Spleen (tissue), 11 donors: ENCODE measurements around the gene ANKRD13A. TPM values are rescaled to one million over a fixed set of nuclear protein-coding genes. Genes with fewer than 3 reads are reported as not detected.
A peak's percentile ranks its signal among the peaks of the same experiment; 100 is the strongest.

Experiments used
- DNase-seq: peaks from one replicate; pipeline ENCODE4 v3.0.0-alpha.2; 2020
- H3K27ac ChIP-seq, 8 donors: fragments of 200-600 bp; sonication (generic) in 7 of 8; 1 replicate in 4 of 8; 2 replicates in 4 of 8; pipeline versions ENCODE4 v1.5.0 to v1.8.0; 2016 to 2021; ENCODE audit warnings: inconsistent platforms in 4 of 8, mild to moderate bottlenecking in 4 of 8, moderate library complexity in 1 of 8
- H3K27me3 ChIP-seq, 7 donors: fragments of 200-600 bp; sonication (generic) in 6 of 7; replicated peaks in 1 of 7; 1 replicate in 4 of 7; 2 replicates in 3 of 7; pipeline versions ENCODE4 v1.5.0 to v1.8.0; 2016 to 2021; ENCODE audit warnings: inconsistent platforms in 3 of 7, mild to moderate bottlenecking in 1 of 7
- H3K36me3 ChIP-seq, 6 donors: fragments of 200-600 bp; sonication (generic) in 5 of 6; 1 replicate in 4 of 6; 2 replicates in 2 of 6; pipeline versions ENCODE4 v1.5.0 to v1.8.0; 2016 to 2021; ENCODE audit warnings: inconsistent platforms in 2 of 6
- H3K4me1 ChIP-seq, 6 donors: fragments of 200-600 bp; sonication (generic) in 5 of 6; 1 replicate in 3 of 6; 2 replicates in 3 of 6; pipeline versions ENCODE4 v1.5.0 to v1.8.0; 2016 to 2021; ENCODE audit warnings: inconsistent platforms in 3 of 6
- H3K4me3 ChIP-seq, 8 donors: fragments of 200-600 bp; sonication (generic) in 7 of 8; 1 replicate in 4 of 8; 2 replicates in 4 of 8; pipeline versions ENCODE4 v1.5.0 to v1.8.0; 2016 to 2021; ENCODE audit warnings: inconsistent platforms in 4 of 8, mild to moderate bottlenecking in 4 of 8, moderate library complexity in 2 of 8
- H3K9me3 ChIP-seq, 8 donors: fragments of 200-600 bp; sonication (generic) in 7 of 8; 1 replicate in 4 of 8; 2 replicates in 4 of 8; pipeline versions ENCODE4 v1.5.0 to v1.8.0; 2016 to 2021; ENCODE audit warnings: inconsistent platforms in 4 of 8
- POLR2A ChIP-seq, 3 donors: fragments of 450-650 bp; IDR thresholded peaks; one replicate each; pipeline ENCODE4 v1.5.1; 2017; ENCODE audit warnings: antibody characterized with exemption in 3 of 3, mild to moderate bottlenecking in 1 of 3
- POLR2AphosphoS5 ChIP-seq, 3 donors: sonication (generic); formaldehyde crosslinking; IDR thresholded peaks; one replicate each; pipeline ENCODE4 v1.5.1; 2017; ENCODE audit warnings: antibody characterized with exemption in 3 of 3
- WGBS, 5 donors: extraction: QIAGEN DNeasy Blood & Tissue Kit in 3 of 5; methylation state at CpG; one replicate each; pipeline versions ENCODE4 v1.1.5 to v1.1.7; 2013 to 2018; 5-methylcytosine and 5-hydroxymethylcytosine counted together
- intact Hi-C: fragments of 100-400 bp; cut with DNase I; formaldehyde crosslinking; loops from one replicate; pipeline ENCODE4 v1.15.0; 2023; ENCODE audit warnings: low total_unique reads
- polyA plus RNA-seq, 3 donors: library from polyadenylated mRNA; stranded (reverse); fragments of 200-250 nt; gene quantifications; one replicate each; pipeline ENCODE4 v1.2.1, GENCODE V29; 2013
- total RNA-seq, 7 donors: library from RNA; depleted of rRNA in 3 of 7; stranded (reverse); fragments of >200 nt in 3 of 7; fragmentation: NEBNext Ultra II Directional in 4 of 7; extraction: Animal tissue kit (Norgen Biotek cat#: 25700) in 4 of 7; gene quantifications; one replicate each; pipeline versions ENCODE4 v1.1.0 to v1.2.1, GENCODE V29; 2016 to 2021
- TF ChIP-seq, protein P1 (sequence below), 11 experiments: fragments of 200-600 bp in 7 of 11; fragments of 450-650 bp in 4 of 11; sonication (generic) in 4 of 11; IDR thresholded peaks in 8 of 11; conservative IDR thresholded peaks in 3 of 11; 1 replicate in 7 of 11; 2 replicates in 4 of 11; pipeline versions ENCODE4 v1.4.0 to v1.8.0; 2016 to 2021; ENCODE audit warnings: antibody characterized with exemption in 11 of 11, inconsistent platforms in 4 of 11, mild to moderate bottlenecking in 1 of 11
- donor health status: healthy with polysubstance abuse.
- donor health status: DM: no; HTN: no; CAD: no; lungs with moderate emphysema.
- donor health status: DM: no; HTN: no; CAD: no.
- donor health status: Bipolar disorder and iron deficiency.
- donor health status: healthy.
- donor health status: DM: no; HTN: no; CAD: no.
- donor health status: DM: yes; HTN: yes; CAD: no.

The ANKRD13A gene
- total and polyA plus RNA-seq, 10 donors: 32.9 to 134 (median 93.7) TPM

DNA sequence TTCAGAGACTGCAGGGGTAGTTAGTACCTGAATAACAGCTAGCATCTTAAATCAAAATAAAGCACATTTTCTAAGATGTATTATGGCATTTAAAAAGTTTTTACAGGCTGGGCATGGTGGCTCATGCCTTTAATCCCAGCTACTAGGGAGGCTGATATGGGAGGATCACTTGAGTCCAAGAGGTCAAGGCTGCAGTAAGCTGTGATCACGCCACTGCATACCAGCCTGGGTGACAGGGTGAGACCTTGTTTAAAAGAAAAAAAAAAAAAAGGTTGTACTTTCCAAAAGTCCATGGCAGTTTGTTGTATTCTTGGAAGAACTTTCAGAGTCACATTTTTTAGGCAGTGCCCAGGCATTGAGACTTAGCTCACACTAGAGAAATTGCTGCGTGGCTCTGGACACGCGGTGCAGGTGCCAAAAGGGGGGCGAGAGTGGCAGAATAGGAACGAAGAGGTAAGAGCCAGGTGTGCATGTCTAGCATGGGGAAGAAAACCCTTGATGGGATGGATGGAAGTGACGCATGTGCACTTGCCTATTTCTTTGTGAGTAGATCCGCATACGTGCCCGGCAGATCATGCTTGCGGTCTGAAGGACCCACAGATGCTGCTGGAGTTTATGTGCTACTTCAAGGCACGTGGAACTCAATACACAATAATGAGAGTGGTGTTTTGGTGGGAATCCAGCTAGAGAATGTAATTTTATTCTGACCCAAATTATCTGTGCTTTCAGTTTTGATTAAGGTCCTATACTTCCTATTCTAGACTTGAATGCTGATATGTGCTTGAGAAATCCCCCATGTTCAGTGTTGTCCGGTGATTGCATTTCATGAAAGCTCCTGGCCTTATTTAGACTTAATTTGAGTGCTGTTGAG is 11.9 kb downstream of the ANKRD13A start:
- H3K27me3 ChIP-seq: no peaks in the 10 kb centered on the region
- peak overlapping the region in 3 of 8 donors; percentile 6 to 56 (median 7) for H3K4me3 ChIP-seq
- H3K4me1 ChIP-seq: peaks cover 34 to 98% (median 78%) of the 10 kb centered on the region in 6 donors
- 58 to 76% (median 71%) methylated on average over 13 of the region's 13 CpGs for WGBS, 5 donors
- H3K36me3 ChIP-seq: peaks cover 0 to 43% (median 27%) of the 10 kb centered on the region in 6 donors
- TF ChIP-seq POLR2AphosphoS5 (IDR thresholded peaks at IDR 0.05): peak in 2 of 3 donors; percentile 17 to 59
- TF ChIP-seq POLR2A (IDR thresholded peaks at IDR 0.05): no peak
- H3K9me3 ChIP-seq: peaks cover 0 to 6% (median 0%) of the 10 kb centered on the region in 8 donors
- H3K27ac ChIP-seq: peak overlapping the region; percentile 38 to 85 (median 76)
- intact Hi-C loops: no loop called here
- DNase-seq: no peak

GRCh38 chr12:110012137-110012536 is 12.9 kb downstream of the ANKRD13A start:
- intact Hi-C loops: no loop called here
- DNase-seq: peak; percentile 89

GRCh38 chr12:110012659-110013058 is 13.4 kb downstream of the ANKRD13A start:
- H3K9me3 ChIP-seq: peaks cover 0 to under 1% (median 0%) of the 10 kb centered on the region in 8 donors
- intact Hi-C loops: no loop called here
- H3K36me3 ChIP-seq: peaks cover 0 to 59% (median 41%) of the 10 kb centered on the region in 6 donors
- TF ChIP-seq POLR2AphosphoS5 (IDR thresholded peaks at IDR 0.05): no peak
- TF ChIP-seq POLR2A (IDR thresholded peaks at IDR 0.05): no peak
- TF ChIP-seq, protein P1, sequence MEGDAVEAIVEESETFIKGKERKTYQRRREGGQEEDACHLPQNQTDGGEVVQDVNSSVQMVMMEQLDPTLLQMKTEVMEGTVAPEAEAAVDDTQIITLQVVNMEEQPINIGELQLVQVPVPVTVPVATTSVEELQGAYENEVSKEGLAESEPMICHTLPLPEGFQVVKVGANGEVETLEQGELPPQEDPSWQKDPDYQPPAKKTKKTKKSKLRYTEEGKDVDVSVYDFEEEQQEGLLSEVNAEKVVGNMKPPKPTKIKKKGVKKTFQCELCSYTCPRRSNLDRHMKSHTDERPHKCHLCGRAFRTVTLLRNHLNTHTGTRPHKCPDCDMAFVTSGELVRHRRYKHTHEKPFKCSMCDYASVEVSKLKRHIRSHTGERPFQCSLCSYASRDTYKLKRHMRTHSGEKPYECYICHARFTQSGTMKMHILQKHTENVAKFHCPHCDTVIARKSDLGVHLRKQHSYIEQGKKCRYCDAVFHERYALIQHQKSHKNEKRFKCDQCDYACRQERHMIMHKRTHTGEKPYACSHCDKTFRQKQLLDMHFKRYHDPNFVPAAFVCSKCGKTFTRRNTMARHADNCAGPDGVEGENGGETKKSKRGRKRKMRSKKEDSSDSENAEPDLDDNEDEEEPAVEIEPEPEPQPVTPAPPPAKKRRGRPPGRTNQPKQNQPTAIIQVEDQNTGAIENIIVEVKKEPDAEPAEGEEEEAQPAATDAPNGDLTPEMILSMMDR (IDR thresholded peaks at IDR 0.05 in 8 of 11, conservative IDR thresholded peaks at IDR 0.05 in 3 of 11): no peak
- H3K4me3 ChIP-seq: peak overlapping the region in 1 of 8 donors; percentile 56
- H3K4me1 ChIP-seq: peaks cover 34 to 92% (median 69%) of the 10 kb centered on the region in 6 donors
- H3K27ac ChIP-seq: peak overlapping the region; percentile 38 to 85 (median 76)
- no peaks in the 10 kb centered on the region for H3K27me3 ChIP-seq
- WGBS, 5 donors: 66 to 92% (median 78%) methylated on average over 4 of the region's 4 CpGs
- DNase-seq: no peak

More at GRCh38 chr12:110012137-110012536, 12.9 kb downstream of the ANKRD13A start:
- Histone ChIP-seq H3K4me3 (peak overlapping the region in 1 of 8 donors; percentile 56), H3K27me3 (no peaks in the 10 kb centered on the region), H3K36me3 (peaks cover 0 to 54% (median 37%) of the 10 kb centered on the region in 6 donors), H3K9me3 (peaks cover 0 to 5% (median 0%) of the 10 kb centered on the region in 8 donors), H3K27ac (peak overlapping the region; percentile 38 to 85 (median 76)), H3K4me1 (peaks cover 34 to 97% (median 73%) of the 10 kb centered on the region in 6 donors)
- 61 to 69% (median 65%) methylated on average over 6 of the region's 6 CpGs for WGBS, 5 donors
- TF ChIP-seq, protein P1 (IDR thresholded peaks at IDR 0.05 in 8 of 11, conservative IDR thresholded peaks at IDR 0.05 in 3 of 11): no peak
- TF ChIP-seq POLR2AphosphoS5 (IDR thresholded peaks at IDR 0.05) (peak in 2 of 3 donors; percentile 31 to 56), POLR2A (IDR thresholded peaks at IDR 0.05) (no peak)

- no peak for DNase-seq
- Histone ChIP-seq H3K27ac (peak overlapping the region; percentile 63 to 84 (median 74)), H3K9me3 (no peaks in the 10 kb centered on the region), H3K27me3 (no peaks in the 10 kb centered on the region), H3K4me1 (peaks cover 32 to 69% (median 49%) of the 10 kb centered on the region in 6 donors), H3K4me3 (peak overlapping the region in 1 of 8 donors; percentile 12), H3K36me3 (peaks cover 4 to 84% (median 66%) of the 10 kb centered on the region in 6 donors)
- TF ChIP-seq, protein P1 (IDR thresholded peaks at IDR 0.05 in 8 of 11, conservative IDR thresholded peaks at IDR 0.05 in 3 of 11): peak in 7 of 11 experiments; percentile 14 to 49 (median 28)
- TF ChIP-seq POLR2AphosphoS5 (IDR thresholded peaks at IDR 0.05): no peak
- no peak for TF ChIP-seq POLR2A (IDR thresholded peaks at IDR 0.05)
- WGBS, 5 donors: 0 to 20% (median 5%) methylated on average over 2 of the region's 2 CpGs
- intact Hi-C loops: no loop called here
Measured at GRCh38 chr12:110015132-110015531, 15.9 kb downstream of the ANKRD13A start.
